Measurements from ENCODE around the gene ADAM11. TPM values are rescaled to one million over a fixed set of nuclear protein-coding genes. Genes with fewer than 3 reads are reported as not detected.

Gene ADAM11
- total and polyA plus RNA-seq, 9 of the 15 experiments (the other 6 are each of a cell fraction or from before 2014, with no cell fraction given), result 0.01 to 0.31 (median 0.14) TPM; not detected in 2

DNA sequence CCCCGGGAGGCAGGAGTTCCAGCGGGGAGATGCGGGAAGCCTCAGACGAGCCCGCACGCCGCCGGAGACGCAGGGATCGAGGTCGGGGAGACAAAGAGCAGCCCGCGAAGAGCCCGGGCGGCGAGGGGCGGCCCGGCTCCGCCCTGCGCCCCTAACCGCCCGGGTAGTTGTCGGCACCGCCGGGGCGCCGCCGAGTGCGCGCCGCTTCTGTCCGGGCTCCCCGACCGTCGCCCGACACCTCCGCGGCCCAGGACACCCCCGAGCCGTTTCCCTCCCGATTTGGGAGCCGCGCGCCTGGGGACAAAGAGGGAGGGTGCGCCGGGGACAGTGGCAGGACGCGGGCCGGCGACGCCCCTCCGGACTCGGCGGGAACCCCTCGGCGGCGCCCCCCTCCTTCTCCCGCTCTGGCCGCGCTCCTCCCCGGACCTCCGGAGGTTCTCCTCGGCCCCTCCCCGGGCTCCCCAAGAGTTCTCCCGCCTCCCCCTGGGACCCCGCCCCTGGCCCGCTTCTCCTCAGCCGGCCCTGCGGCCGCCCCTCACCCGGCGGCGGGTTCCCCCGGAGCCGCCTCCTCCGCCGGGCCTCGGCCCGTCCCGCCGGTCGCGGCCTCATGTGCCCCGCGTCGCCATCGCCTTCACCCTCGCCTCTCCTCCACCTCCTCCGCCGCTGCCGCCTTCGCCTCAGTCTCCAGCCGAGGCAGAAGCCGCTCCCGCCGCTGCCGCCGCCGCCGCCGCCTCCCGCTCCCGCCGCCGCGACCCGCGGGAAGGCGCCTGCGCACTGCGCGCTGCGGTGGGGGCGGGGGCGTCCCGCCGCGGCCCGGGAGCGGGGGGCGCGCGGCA, 71.0 kb downstream of the ADAM11 start, which contains the start of gene GJC1 (continued):
- no peak for TF ChIP-seq MGA (IDR thresholded peaks at IDR 0.05)
- TF ChIP-seq, protein P1, sequence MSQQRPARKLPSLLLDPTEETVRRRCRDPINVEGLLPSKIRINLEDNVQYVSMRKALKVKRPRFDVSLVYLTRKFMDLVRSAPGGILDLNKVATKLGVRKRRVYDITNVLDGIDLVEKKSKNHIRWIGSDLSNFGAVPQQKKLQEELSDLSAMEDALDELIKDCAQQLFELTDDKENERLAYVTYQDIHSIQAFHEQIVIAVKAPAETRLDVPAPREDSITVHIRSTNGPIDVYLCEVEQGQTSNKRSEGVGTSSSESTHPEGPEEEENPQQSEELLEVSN (IDR thresholded peaks at IDR 0.05; ENCODE audit: borderline replicate concordance in 1 of 2, extremely low read depth in 1 of 2, insufficient read depth in 1 of 2, insufficient read length in 1 of 2, low read depth in 1 of 2, low read length in 1 of 2, poor library complexity in 1 of 2, severe bottlenecking in 1 of 2), result peak in 1 of 2 experiments; percentile 79
